Stimulated activated CD8-positive, alpha-beta memory T cell treated with anti-CD3 and anti-CD28 coated beads, Interleukin-15, amount 100 ng/mL, for 1 hour (primary cell): ENCODE measurements around the gene SH3D19.
"Not testable (repeated sequence)": the region's sequence is repeated elsewhere in the genome, so short reads cannot be mapped to it uniquely, and the experiment has no call there.

Experiments used
- DNase-seq: peaks from one replicate; pipeline ENCODE4 v3.0.0-alpha.2; 2020; ENCODE audit warnings: low read depth

Gene SH3D19

DNA sequence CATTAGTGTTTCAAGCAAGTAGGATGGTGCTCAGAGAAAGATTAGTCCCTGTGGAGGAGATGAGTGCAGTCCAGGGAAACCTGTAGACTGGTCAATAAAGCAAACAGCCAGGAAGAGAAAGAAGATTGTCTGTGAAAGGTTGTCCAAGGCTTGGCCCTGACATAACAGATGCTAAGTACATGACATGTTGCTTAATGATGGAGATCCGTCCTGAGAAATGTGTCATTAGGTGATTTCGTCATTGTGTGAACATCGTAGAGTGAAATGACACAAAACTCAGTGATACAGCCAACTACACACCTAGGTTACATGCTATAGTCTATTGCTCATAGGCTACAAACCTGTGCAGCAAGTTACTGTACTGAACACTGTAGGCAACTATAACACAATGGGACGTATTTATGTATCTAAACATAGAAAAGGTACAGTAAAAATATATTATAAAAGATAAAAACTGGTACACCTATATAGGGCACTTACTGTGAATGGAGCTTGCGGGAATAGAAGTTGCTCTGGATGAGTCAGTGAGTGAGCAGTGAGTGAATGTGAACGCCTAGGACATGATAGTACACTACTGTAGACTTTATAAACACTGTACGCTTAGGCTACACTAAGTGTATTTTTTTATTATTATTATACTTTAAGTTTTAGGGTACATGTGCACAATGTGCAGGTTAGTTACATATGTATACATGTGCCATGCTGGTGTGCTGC lies 57.4 kb downstream of the SH3D19 start:
- no peak for DNase-seq

DNA sequence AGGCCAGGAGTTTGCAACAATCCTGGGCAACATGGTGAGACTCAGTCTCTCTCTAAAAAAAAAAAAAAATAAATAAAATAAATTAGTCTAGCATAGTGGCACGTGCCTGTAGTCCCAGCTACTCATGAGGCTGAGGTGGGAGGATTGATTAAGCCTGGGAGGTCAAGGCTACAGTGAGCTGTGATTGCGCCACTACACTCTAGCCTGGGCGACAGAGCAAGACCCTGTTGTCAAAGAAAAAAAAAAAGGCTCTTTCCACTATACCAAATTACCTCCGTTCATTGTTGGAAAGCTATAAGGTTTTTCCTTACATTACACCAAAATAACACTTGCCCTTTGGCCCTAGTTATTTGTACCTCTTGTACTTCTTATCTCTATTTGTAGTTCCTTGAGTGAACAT lies 58.3 kb downstream of the SH3D19 start:
- DNase-seq: no peak

GRCh38 chr4:151266497-151266896 lies 58.9 kb downstream of the SH3D19 start:
- no peak for DNase-seq

DNA sequence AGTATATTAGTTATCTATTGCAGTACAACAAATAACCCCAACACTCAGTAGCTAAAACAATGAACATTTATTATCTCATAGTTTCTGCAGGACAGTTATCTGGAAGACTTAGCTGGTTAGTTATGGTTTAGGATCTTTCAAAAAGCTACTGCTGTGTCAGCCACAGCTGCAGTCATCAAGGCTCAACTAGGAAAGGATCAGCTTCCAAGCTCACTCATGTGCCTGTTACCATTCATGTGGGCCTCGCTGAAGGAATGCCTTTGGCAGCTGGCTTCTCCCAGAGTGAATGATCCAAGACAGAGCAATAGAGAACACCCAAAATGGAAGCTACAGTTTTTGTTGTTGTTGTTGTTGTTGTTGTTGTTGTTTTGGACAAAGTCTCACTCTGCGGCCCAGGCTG lies 62.0 kb downstream of the SH3D19 start:
- no peak for DNase-seq

- DNase-seq: no peak
Observed at GRCh38 chr4:151260526-151260925, 64.9 kb downstream of the SH3D19 start.

DNA sequence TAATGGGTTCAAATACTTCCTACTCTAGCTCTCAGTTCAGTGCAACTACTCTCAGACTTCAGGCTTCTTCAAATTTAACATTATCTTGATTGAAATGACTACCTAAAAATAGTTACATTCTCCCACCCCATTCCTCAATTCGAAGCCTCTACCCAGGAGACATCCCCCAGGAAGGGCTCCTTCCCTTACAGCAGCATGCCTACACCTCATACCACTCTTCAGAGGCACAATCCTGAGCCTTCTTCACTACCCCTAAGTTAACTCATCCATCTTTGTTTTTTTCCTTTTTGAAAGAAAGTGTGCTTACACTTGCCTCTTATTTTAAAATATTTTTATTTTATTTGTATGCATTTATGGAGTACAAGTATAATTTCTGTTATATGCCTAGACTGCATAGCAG lies 65.7 kb downstream of the SH3D19 start:
- DNase-seq: no peak

- DNase-seq: no peak
Observed at GRCh38 chr4:151257704-151258103, 67.7 kb downstream of the SH3D19 start.

- no peak for DNase-seq
Observed at GRCh38 chr4:151256134-151256533, 69.3 kb downstream of the SH3D19 start.

GRCh38 chr4:151255680-151256079 lies 69.7 kb downstream of the SH3D19 start:
- DNase-seq: not testable (repeated sequence)

DNA sequence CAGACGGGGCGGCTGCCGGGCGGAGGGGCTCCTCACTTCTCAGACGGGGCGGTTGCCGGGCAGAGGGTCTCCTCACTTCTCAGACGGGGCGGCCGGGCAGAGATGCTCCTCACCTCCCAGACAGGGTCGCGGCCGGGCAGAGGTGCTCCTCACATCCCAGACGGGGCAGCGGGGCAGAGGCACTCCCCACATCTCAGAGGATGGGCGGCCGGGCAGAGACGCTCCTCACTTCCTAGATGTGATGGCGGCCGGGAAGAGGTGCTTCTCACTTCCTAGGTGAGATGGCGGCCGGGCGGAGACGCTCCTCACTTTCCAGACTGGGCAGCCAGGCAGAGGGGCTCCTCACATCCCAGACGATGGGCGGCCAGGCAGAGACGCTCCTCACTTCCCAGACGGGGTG lies 70.2 kb downstream of the SH3D19 start:
- DNase-seq: not testable (repeated sequence)

- DNase-seq: no peak
Observed at GRCh38 chr4:151251603-151252304, 73.7 kb downstream of the SH3D19 start.

GRCh38 chr4:151250706-151251105 lies 74.7 kb downstream of the SH3D19 start:
- DNase-seq: no peak

DNA sequence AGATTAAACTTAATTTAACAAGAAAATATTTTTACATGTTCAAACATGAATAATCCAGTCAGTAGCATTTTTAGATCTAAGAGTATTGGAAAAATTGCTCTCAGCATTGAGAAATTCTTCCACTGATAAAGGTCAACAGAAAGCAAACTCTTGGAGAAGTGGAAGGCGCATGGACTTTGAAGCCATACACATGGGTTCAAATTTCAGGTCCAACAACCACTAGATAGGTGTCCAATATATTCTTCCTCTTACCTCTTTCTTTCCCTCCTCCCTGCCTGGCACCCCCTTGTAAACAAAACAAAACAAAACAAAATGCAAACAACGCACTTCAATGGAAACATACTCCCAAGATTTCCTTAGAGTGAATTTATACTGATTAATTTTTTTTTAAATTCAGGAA lies 76.9 kb downstream of the SH3D19 start:
- no peak for DNase-seq

DNA sequence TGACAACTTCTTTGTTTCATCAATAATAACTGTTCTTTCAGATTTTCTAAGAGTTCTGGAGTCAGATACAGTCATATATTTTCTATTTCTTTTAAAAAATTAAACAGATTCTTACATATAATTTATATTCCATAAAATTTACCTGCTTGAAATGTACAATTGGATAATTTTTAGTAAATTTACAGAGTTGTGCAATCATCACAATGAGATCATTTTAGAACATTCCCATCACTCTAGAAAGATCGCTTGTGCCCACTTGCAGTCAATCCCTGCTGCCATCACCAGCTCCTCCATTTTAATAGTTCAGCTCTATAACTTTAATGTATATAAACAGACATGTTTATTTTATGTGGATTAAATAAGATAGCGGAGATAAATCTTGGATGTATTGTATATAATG lies 78.0 kb downstream of the SH3D19 start:
- no peak for DNase-seq

GRCh38 chr4:151246742-151247141 lies 78.7 kb downstream of the SH3D19 start:
- no peak for DNase-seq

DNA sequence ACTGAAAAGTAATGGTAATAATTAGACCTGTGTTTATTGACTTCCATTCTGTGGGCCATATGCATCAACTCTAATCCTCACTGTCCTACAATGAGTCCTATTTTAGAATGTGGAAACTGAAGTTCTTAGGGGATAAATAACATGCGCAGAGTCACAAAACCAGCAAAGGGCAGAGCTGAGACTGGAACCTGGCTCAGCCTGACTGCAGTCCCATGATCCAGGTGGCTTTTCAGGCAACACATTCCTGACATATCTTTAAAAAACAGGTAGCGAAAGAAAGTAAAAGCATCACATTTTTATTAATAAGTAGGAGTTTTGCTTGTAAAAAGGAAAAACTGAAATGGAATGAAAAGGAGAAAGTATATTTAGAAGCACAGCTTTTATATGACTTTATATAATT lies 83.1 kb downstream of the SH3D19 start:
- no peak for DNase-seq

- no peak for DNase-seq
Observed at GRCh38 chr4:151239608-151240007, 85.8 kb downstream of the SH3D19 start.

DNA sequence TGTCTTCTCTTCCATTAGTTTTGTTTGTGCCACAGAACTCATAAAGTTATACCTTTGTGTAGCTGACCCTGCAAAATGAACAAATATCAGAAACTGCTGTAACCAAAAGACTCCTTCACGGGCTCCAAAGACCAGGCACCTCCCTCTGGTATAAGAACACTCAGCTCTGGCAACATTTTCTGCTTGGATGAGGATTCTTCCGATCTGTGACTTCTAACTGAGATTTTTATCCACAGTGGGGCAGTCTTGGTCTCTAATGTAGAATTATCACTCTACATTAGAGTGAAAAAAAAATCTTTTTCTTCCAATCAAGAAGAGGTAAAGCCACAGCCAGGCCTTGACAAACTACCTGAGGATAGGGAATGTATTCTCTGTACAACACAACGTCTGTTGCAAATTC lies 86.9 kb downstream of the SH3D19 start:
- DNase-seq: no peak

GRCh38 chr4:151236036-151236435 lies 89.4 kb downstream of the SH3D19 start:
- DNase-seq: no peak

DNA sequence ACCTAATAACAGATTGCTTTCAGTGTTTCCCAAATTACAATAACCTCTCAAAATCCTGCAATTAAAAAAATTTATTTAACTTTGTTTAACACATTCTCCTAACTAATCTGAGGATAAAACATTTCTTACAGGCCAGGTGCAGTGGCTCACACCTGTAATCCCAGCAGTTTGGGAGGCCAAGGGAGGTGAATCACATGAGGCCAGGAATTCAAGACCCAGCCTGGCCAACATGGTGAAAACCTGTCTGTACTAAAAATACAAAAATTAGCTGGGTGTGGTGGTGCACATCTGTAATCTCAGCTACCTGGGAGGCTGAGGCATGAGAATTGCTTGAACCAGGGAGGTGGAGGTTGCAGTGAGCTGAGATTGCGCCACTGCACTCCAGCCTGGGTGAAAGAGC lies 90.0 kb downstream of the SH3D19 start:
- not testable (repeated sequence) for DNase-seq

- no peak for DNase-seq
Observed at GRCh38 chr4:151233600-151233999, 91.8 kb downstream of the SH3D19 start.

DNA sequence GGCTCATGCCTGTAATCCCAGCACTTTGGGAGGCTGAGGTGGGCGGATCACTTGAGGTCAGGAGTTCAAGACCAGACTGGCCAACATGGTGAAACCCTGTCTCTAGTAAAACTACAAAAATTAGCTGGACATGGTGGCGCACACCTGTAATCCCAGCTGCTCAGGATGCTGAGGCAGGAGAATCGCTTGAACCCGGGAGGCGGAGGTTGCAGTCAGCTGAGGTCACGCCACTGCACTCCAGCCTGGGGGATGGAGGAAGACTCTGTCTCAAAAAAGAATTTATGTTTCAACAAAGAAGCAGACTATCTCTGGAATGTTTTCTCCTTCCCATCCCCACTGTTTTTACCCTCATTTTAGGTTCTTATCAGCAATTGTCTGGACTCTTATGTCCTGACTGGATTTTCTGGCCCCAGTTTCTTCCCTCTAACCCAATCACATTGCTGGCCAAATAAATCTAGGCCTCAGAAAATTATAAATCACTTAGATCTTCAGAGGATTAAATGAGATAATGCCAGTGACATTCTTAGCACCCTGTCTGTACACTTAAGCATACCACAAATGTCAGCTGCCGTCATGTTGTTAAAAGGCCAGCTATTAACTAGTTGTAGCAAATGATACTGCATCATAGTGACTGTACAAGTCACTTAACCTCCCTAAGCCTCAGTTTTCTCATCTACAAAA lies 93.3 kb downstream of the SH3D19 start:
- no peak for DNase-seq
